ENCODE data around the gene ICOS. TPM values are rescaled to one million over a fixed set of nuclear protein-coding genes. Genes with fewer than 3 reads are reported as not detected.

The ICOS gene
- total RNA-seq, 1 experiment from 2014 or later = 0.18 TPM

GRCh38 chr2:203908797-203909185 is 27.8 kb upstream of the ICOS start:
- Histone ChIP-seq H3K4me1 (ENCODE audit: control insufficient read depth, insufficient read depth, low read length) (no peaks in the 10 kb centered on the region), H3K27ac (ENCODE audit: low read length) (no peak overlapping the region), H3K4me3 (ENCODE audit: low read depth in 2 of 2, low read length in 2 of 2) (no peak overlapping the region), H3K27me3 (ENCODE audit: control insufficient read depth, insufficient read depth, low read length) (0 out of 2 replicates have a peak, but pooled peaks cover 3% of the 10 kb centered on the region), H3K36me3 (ENCODE audit: control insufficient read depth, insufficient read depth, low read length) (no peaks in the 10 kb centered on the region), H3K9me3 (ENCODE audit: control insufficient read depth, insufficient read depth, low read depth, low read length) (no peaks in the 10 kb centered on the region)
- in situ Hi-C loops (cut with HindIII; ENCODE audit: low pct_unique_long_range_greater_than_20kb, low sequenced_read_pairs) (no loop called here), intact Hi-C loops (cut with micrococcal nuclease; ENCODE audit: unreplicated experiment) (loop anchor here (10.0 kb wide), 1 partner anchor 244 kb away; no protein-coding TSS in a partner anchor)
- no TSS peak for BruUV-seq (replicated peaks)
- no peak for TF ChIP-seq REST (IDR thresholded peaks at IDR 0.05; ENCODE audit: insufficient read depth in 1 of 2, low read depth in 2 of 2, low read length in 1 of 2)
- no peak for ATAC-seq
- CTCF ChIA-PET = no interaction called here
- no peak for DNase-seq (ENCODE audit: low read depth, low spot score)
- POLR2A ChIA-PET = no interaction called here

GRCh38 chr2:203909261-203909967 is 27.1 kb upstream of the ICOS start:
- ATAC-seq (peak; percentile 89), DNase-seq (ENCODE audit: low read depth, low spot score) (no peak)
- Histone ChIP-seq H3K4me1 (ENCODE audit: control insufficient read depth, insufficient read depth, low read length) (no peaks in the 10 kb centered on the region), H3K36me3 (ENCODE audit: control insufficient read depth, insufficient read depth, low read length) (no peaks in the 10 kb centered on the region), H3K27ac (ENCODE audit: low read length) (no peak overlapping the region), H3K27me3 (ENCODE audit: control insufficient read depth, insufficient read depth, low read length) (0 out of 2 replicates have a peak, but pooled peaks cover 3% of the 10 kb centered on the region), H3K4me3 (ENCODE audit: low read depth in 2 of 2, low read length in 2 of 2) (no peak overlapping the region), H3K9me3 (ENCODE audit: control insufficient read depth, insufficient read depth, low read depth, low read length) (no peaks in the 10 kb centered on the region)
- BruUV-seq (replicated peaks) = no TSS peak
- in situ Hi-C loops (cut with HindIII; ENCODE audit: low pct_unique_long_range_greater_than_20kb, low sequenced_read_pairs) = no loop called here
- ChIA-PET POLR2A (interaction anchor here (0.6 kb wide), 1 partner anchor 12 kb away, joined by 3 read pairs; no protein-coding TSS in a partner anchor), CTCF (interaction anchor here (0.6 to 1.1 kb wide), 4 partner anchors 10 to 386 kb away, joined by 3 to 7 read pairs (median 4); no protein-coding TSS in a partner anchor)
- intact Hi-C loops (cut with micrococcal nuclease; ENCODE audit: unreplicated experiment) = loop anchor here (10.0 kb wide), 1 partner anchor 245 kb away; no protein-coding TSS in a partner anchor
- TF ChIP-seq TCF7L2 (IDR thresholded peaks at IDR 0.05; ENCODE audit: low read depth, low read length) (no peak), REST (IDR thresholded peaks at IDR 0.05; ENCODE audit: insufficient read depth in 1 of 2, low read depth in 2 of 2, low read length in 1 of 2) (no peak), SIN3A (IDR thresholded peaks at IDR 0.05; ENCODE audit: borderline replicate concordance, insufficient read depth, low read depth, low read length) (no peak), CTCF (IDR thresholded peaks at IDR 0.05) (peak; percentile 73; the same call in 1 of the 2 replicates), POLR2AphosphoS5 (IDR thresholded peaks at IDR 0.05; ENCODE audit: low read depth, low read length) (no peak)
